HUES48 (cell line): ENCODE results near the gene KCTD16.

ENCODE experiments used
- H3K27ac ChIP-seq: one replicate; pipeline ENCODE4 v1.7.0; 2013; ENCODE audit warnings: low read depth, low read length, inconsistent platforms
- H3K27me3 ChIP-seq: 2 replicates; pipeline ENCODE4 v1.6.1; 2013; ENCODE audit warnings: mild to moderate bottlenecking, low read length; ENCODE audit not compliant: control insufficient read depth, insufficient read depth
- H3K36me3 ChIP-seq: 2 replicates; pipeline ENCODE4 v1.6.1; 2013; ENCODE audit warnings: low read length; ENCODE audit not compliant: control insufficient read depth, insufficient read depth
- H3K4me1 ChIP-seq: 2 replicates; pipeline ENCODE4 v1.6.1; 2013; ENCODE audit warnings: mild to moderate bottlenecking, low read length; ENCODE audit not compliant: control insufficient read depth, insufficient read depth
- H3K4me3 ChIP-seq: 2 replicates; pipeline ENCODE4 v1.5.1; 2013; ENCODE audit warnings: mild to moderate bottlenecking, low read depth, low read length
- H3K9ac ChIP-seq: 2 replicates; pipeline ENCODE4 v1.6.1; 2013; ENCODE audit warnings: mild to moderate bottlenecking, low read depth, low read length, moderate library complexity
- H3K9me3 ChIP-seq: 2 replicates; pipeline ENCODE4 v1.6.1; 2013; ENCODE audit warnings: low read length; ENCODE audit not compliant: control insufficient read depth, insufficient read depth

KCTD16 gene

DNA sequence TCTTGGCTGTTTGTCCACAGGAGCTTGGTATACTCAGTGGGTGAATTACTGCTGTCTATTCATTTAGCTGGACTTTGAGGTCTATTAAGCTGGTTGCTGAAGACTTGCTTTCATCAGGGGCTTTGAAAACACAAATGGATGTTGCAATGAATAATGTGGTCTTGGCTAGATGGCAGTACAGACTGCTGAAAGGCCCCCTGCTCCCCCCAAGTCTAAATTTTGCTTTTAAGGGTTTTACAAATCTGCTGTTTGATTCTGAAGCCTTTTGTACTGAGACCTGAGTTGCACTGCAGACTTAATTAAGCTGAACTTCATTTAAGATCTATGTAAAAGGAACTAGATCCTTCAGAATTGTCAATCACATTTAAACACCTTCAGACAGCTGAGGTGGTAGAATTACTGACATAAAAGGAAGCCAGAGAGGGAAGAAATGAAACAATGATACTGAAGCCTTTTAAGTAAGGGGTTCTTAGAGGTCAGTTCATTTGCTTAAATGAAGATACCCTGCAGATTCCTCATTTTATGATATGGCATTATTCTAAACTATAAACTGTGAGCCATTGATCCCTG lies 37.3 kb downstream of the KCTD16 start:
- Histone ChIP-seq H3K9ac (no peak overlapping the region), H3K27ac (no peak overlapping the region), H3K4me1 (peaks cover 14% of the 10 kb centered on the region), H3K36me3 (no peaks in the 10 kb centered on the region), H3K4me3 (no peak overlapping the region), H3K9me3 (no peaks in the 10 kb centered on the region), H3K27me3 (peaks cover 32% of the 10 kb centered on the region)

DNA sequence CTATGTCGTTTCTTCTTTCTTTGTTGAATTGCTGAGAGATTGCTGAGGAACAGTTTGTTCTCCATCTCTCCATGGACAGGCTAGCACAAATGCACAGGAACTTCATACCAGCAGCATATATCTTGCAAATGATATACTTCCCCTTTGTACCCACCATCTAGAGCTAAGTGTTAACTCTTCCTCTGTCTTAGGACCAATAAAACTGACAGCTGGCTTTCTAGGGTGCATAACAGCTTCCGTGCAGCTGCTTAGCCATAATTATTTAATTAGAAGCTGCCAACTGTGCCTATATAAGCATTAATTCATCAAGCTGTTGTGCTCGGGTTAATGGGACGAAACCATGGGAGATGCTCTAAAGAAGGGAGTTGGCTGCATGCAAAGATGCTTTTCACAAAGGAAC lies 38.7 kb downstream of the KCTD16 start:
- Histone ChIP-seq H3K36me3 (no peaks in the 10 kb centered on the region), H3K9me3 (no peaks in the 10 kb centered on the region), H3K27me3 (peaks cover 31% of the 10 kb centered on the region), H3K4me3 (no peak overlapping the region), H3K9ac (no peak overlapping the region), H3K27ac (no peak overlapping the region), H3K4me1 (peaks cover 17% of the 10 kb centered on the region)

DNA sequence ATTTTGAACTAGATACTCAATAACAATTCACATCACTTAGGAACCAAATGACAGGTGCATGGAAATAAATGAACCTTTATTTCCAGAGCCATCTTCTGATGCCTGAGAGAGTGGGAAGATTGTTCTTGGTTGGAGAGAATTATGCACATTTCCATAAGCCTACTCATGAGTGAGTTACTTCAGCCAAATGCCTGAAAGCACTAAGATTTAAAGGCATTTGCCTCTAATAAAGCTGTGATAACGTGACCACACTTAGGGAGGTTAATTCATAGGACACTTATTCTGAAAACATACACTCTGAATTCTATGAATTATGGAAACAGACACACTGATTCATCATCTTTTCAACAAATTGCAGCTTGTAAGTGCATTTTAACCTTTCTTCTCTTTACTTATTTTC lies 40.0 kb downstream of the KCTD16 start:
- Histone ChIP-seq H3K27me3 (peaks cover 19% of the 10 kb centered on the region), H3K27ac (no peak overlapping the region), H3K9me3 (no peaks in the 10 kb centered on the region)

DNA sequence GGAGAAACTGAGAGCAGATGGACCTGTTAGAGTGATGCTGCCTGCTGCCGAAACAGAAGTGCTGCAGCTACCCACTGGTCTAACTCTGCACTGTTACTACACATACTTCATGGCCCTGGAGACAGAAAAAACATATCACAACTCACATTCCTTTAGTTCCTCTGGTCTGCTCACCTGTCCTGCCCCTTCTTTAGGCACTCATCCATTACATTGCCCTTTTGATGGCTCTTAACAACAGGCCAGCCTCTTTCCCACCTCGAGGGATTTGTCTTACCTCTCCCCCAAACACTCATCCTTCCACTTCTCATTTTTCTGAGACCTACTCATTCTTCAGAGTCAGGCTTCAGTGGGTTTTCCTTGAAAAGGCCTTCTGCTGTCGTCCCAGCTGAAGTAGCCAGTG lies 49.2 kb downstream of the KCTD16 start:
- no peaks in the 10 kb centered on the region for H3K9me3 ChIP-seq
- H3K4me3 ChIP-seq: no peak overlapping the region
- no peaks in the 10 kb centered on the region for H3K27me3 ChIP-seq
- no peak overlapping the region for H3K27ac ChIP-seq
- H3K9ac ChIP-seq: no peak overlapping the region
- no peaks in the 10 kb centered on the region for H3K36me3 ChIP-seq
- no peaks in the 10 kb centered on the region for H3K4me1 ChIP-seq

More for the DNA sequence above, 40.0 kb downstream of the KCTD16 start:
- peaks cover 11% of the 10 kb centered on the region for H3K4me1 ChIP-seq
- no peaks in the 10 kb centered on the region for H3K36me3 ChIP-seq
- H3K9ac ChIP-seq: no peak overlapping the region
- no peak overlapping the region for H3K4me3 ChIP-seq

DNA sequence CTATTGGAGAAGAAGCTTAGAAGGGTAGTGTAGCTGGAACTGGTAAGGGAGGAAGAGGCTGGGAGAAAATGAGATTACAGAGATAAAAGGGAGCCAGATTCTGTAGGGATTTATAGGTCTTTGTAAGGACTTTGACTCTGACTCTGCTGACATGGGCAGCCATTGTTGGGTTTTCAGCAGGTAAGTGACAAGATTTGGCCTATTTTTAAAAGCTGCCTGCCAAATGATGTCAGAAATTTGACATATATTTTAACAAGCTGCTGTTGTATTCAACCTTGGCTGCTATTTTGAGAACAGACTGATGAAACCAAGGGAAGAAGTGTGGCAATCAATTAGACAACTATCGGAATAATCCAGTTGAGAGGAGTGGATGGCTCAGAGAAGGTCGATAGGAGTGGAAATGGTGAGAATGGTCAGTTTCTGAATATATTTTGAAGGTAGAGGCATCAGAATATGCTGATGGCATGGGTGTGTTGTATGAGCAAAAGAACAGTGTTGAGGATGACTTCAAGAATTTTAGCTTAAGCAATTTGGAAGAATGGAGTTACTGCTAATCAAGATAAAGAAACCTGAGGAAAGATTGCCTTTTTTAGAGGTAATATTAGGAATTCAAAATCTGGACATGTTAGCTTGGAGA lies 56.8 kb downstream of the KCTD16 start:
- Histone ChIP-seq H3K36me3 (no peaks in the 10 kb centered on the region), H3K4me3 (no peak overlapping the region), H3K27ac (no peak overlapping the region), H3K9ac (no peak overlapping the region), H3K9me3 (no peaks in the 10 kb centered on the region), H3K27me3 (no peaks in the 10 kb centered on the region), H3K4me1 (no peaks in the 10 kb centered on the region)

DNA sequence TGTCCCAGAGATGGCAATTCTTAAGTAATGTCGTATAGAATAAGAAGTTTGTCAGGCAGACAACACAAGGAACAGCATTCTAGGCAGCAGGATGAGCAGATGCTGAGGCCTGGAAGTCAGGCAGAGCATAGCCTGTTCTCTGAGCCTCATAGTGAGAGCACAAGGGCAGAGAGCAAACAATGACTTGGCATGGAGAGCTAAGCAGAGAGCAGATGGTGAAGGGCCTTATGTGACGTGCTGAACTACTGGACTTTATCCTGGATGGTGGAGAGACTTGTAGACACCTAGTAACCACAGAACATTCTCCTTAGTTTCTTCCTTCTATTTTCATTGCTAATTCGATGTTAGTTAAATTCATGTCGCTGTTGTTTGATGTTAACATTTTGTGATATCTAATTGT lies 60.1 kb downstream of the KCTD16 start:
- H3K4me1 ChIP-seq: no peaks in the 10 kb centered on the region
- no peak overlapping the region for H3K9ac ChIP-seq
- H3K27me3 ChIP-seq: no peaks in the 10 kb centered on the region
- no peak overlapping the region for H3K27ac ChIP-seq
- H3K4me3 ChIP-seq: no peak overlapping the region
- no peaks in the 10 kb centered on the region for H3K9me3 ChIP-seq
- H3K36me3 ChIP-seq: no peaks in the 10 kb centered on the region

DNA sequence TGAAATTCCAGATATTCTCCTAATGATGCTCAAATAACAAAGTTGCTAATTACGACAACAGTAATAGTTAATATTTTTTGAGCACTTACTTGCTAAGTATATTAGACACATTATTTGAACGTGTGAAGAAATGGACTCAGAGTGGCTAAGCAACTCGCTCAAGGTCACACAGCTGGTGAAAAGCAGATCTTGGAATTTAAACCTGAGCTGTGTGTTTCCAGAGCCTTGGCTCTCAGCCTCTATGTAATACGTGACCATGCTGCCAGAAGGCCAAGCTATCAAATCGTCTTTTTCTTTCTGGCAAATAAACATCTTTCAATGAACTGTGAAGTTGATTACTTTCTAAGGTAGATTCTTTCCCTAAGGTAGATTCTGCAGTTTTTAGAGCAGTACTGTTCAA lies 61.6 kb downstream of the KCTD16 start:
- H3K27ac ChIP-seq: no peak overlapping the region
- no peak overlapping the region for H3K4me3 ChIP-seq
- H3K4me1 ChIP-seq: no peaks in the 10 kb centered on the region
- no peak overlapping the region for H3K9ac ChIP-seq
- no peaks in the 10 kb centered on the region for H3K9me3 ChIP-seq
- H3K27me3 ChIP-seq: no peaks in the 10 kb centered on the region
- no peaks in the 10 kb centered on the region for H3K36me3 ChIP-seq

DNA sequence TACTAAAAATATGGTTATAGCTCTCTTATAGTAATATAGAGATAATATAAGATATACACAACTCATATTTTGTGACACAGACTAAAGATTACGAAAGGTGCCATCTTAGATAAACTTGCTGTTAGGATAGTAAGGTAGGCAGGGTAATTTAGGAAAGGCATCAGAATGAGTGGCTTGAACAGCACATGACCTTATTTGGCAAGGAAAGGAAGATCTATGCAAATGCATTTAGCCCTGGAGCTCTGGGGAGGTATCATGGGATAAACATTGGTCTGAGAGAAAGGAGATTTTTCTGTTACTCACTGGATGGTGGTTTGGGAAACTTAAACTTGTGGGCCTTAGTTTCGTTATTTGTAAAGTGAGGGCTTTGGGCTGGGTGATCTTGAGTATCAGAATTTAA lies 65.8 kb downstream of the KCTD16 start:
- no peaks in the 10 kb centered on the region for H3K27me3 ChIP-seq
- no peak overlapping the region for H3K27ac ChIP-seq
- peaks cover 18% of the 10 kb centered on the region for H3K4me1 ChIP-seq
- no peak overlapping the region for H3K9ac ChIP-seq
- no peaks in the 10 kb centered on the region for H3K36me3 ChIP-seq
- H3K9me3 ChIP-seq: no peaks in the 10 kb centered on the region
- H3K4me3 ChIP-seq: no peak overlapping the region

DNA sequence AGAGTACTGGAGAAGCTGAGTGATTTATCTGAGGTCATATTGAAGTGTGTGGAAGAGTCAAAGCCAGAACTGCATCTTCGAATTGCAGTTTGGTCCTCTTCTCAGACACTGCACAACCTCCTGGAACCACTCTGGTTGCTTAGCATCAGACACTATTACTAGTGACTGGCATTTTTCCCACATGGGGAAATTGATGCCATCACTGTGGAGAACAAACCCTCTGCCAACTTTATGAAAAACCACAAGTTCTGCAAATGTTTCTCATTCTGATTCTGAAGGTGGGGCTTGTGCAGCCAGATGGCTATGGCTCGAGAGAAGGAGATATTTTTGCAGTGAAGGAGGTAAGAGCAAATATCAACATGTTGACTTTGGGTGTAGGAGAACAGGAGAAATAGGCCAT lies 67.2 kb downstream of the KCTD16 start:
- Histone ChIP-seq H3K9ac (no peak overlapping the region), H3K4me3 (no peak overlapping the region), H3K9me3 (no peaks in the 10 kb centered on the region), H3K27me3 (no peaks in the 10 kb centered on the region), H3K36me3 (no peaks in the 10 kb centered on the region), H3K27ac (no peak overlapping the region), H3K4me1 (peaks cover 18% of the 10 kb centered on the region)

DNA sequence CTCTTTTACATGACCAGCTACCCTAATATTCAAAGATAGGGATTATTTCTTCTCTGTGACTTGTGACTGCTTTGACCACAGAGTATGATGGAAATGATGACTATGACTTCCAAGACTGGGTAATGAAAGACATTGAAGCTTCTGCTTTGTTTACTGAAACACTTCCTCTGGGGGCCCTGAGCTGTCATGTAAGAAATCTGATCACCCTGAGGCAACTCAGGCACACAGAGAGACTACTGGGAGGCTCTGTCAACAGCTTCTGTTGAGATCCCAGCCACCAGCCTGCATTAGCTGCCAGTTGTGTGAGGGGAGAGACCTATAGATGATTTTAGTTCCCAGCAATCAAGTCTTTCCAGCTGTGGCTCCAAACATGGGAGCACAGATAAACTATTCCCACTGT lies 76.5 kb downstream of the KCTD16 start:
- H3K4me3 ChIP-seq: no peak overlapping the region

DNA sequence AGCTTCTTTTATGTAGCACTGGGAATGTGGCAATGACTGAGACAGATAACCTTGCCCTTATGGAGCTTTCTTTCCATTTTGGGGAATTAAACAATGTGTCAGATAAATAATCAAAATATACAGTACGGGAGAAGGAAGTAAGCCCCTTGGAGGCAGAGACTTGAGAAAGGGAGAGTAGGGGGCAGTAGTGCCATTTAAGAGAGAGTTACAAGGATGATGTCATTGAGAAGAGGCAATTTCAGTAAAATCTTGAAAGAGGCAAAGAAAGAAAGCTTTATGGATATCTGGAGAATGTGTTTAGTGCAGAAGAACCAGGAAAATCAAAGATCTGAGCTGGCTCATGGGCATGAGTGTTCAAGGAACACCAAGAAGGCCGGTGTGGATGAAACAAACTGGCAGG lies 77.3 kb downstream of the KCTD16 start:
- no peak overlapping the region for H3K9ac ChIP-seq

More for the DNA sequence above, 76.5 kb downstream of the KCTD16 start:
- Histone ChIP-seq H3K9ac (no peak overlapping the region), H3K4me1 (peaks cover 15% of the 10 kb centered on the region), H3K27ac (no peak overlapping the region), H3K9me3 (no peaks in the 10 kb centered on the region), H3K27me3 (no peaks in the 10 kb centered on the region), H3K36me3 (no peaks in the 10 kb centered on the region)

More for the DNA sequence above, 77.3 kb downstream of the KCTD16 start:
- peaks cover 15% of the 10 kb centered on the region for H3K4me1 ChIP-seq
- no peak overlapping the region for H3K27ac ChIP-seq
- H3K36me3 ChIP-seq: no peaks in the 10 kb centered on the region
- no peak overlapping the region for H3K4me3 ChIP-seq
- H3K9me3 ChIP-seq: no peaks in the 10 kb centered on the region
- no peaks in the 10 kb centered on the region for H3K27me3 ChIP-seq
